Neuronal stem cell (in vitro differentiated cells): ENCODE measurements around the gene SLC37A1.
A peak's percentile ranks its signal among the peaks of the same experiment; 100 is the strongest.
"Not testable (repeated sequence)": the region's sequence is repeated elsewhere in the genome, so short reads cannot be mapped to it uniquely, and the experiment has no call there.

Source experiments
- DNase-seq: peaks from one replicate; pipeline ENCODE4 v3.0.0-alpha.2; 2013; ENCODE audit warnings: low spot score
- H2AFZ ChIP-seq: one replicate; pipeline ENCODE4 v1.6.1; 2013; ENCODE audit warnings: mild to moderate bottlenecking, low read length, inconsistent platforms
- H2AK5ac ChIP-seq: 2 replicates; pipeline ENCODE4 v1.6.1; 2013; ENCODE audit warnings: low read depth, mild to moderate bottlenecking, inconsistent platforms, low read length, moderate library complexity, mixed read lengths
- H2BK120ac ChIP-seq: 2 replicates; pipeline ENCODE4 v1.6.1; 2013; ENCODE audit warnings: low read depth, mild to moderate bottlenecking, inconsistent platforms, low read length, moderate library complexity, mixed read lengths
- H2BK12ac ChIP-seq: one replicate; pipeline ENCODE4 v1.6.1; 2013; ENCODE audit warnings: low read length, inconsistent platforms
- H2BK15ac ChIP-seq: 2 replicates; pipeline ENCODE4 v1.6.1; 2013; ENCODE audit warnings: mild to moderate bottlenecking, low read length, inconsistent platforms, mixed read lengths
- H2BK5ac ChIP-seq: one replicate; pipeline ENCODE4 v1.6.1; 2013; ENCODE audit warnings: inconsistent platforms, mild to moderate bottlenecking, low read length, moderate library complexity
- H3K14ac ChIP-seq: one replicate; pipeline ENCODE4 v1.6.1; 2013; ENCODE audit warnings: low read length, inconsistent platforms
- H3K18ac ChIP-seq: 2 replicates; pipeline ENCODE4 v1.6.1; 2013; ENCODE audit warnings: low read length, inconsistent platforms
- H3K23ac ChIP-seq: 2 replicates; pipeline ENCODE4 v1.6.1; 2013; ENCODE audit warnings: low read depth, mild to moderate bottlenecking, mixed read lengths, low read length, inconsistent platforms; ENCODE audit not compliant: poor library complexity
- H3K27ac ChIP-seq: replicated peaks from 3 replicates; pipeline ENCODE4 v1.5.1; 2013; ENCODE audit warnings: low read length, inconsistent platforms
- H3K27me3 ChIP-seq, 3 experiments: 2 replicates each; pipeline ENCODE4 v1.6.1; 2013; ENCODE audit warnings: low read length in 3 of 3, mild to moderate bottlenecking in 2 of 3, inconsistent platforms in 1 of 3, low read depth in 1 of 3, mixed read lengths in 1 of 3, moderate library complexity in 1 of 3; ENCODE audit not compliant: control insufficient read depth in 3 of 3, insufficient read depth in 3 of 3
- H3K36me3 ChIP-seq, 2 donors: replicated peaks in 1 of 2; 2 replicates each; pipeline ENCODE4 v1.6.1; 2013; ENCODE audit warnings: low read length in 2 of 2; ENCODE audit not compliant: control insufficient read depth in 2 of 2, insufficient read depth in 2 of 2
- H3K4ac ChIP-seq: 2 replicates; pipeline ENCODE4 v1.6.1; 2013; ENCODE audit warnings: inconsistent platforms, mild to moderate bottlenecking, low read length, moderate library complexity
- H3K4me1 ChIP-seq, 2 donors: 1 replicate in 1 of 2; 2 replicates in 1 of 2; pipeline ENCODE4 v1.6.1; 2013; ENCODE audit warnings: low read length in 2 of 2, low read depth in 1 of 2; ENCODE audit not compliant: control insufficient read depth in 2 of 2, insufficient read depth in 1 of 2
- H3K4me2 ChIP-seq: one replicate; pipeline ENCODE4 v1.6.1; 2013; ENCODE audit warnings: mild to moderate bottlenecking, low read length, inconsistent platforms; ENCODE audit not compliant: insufficient read depth, poor library complexity, severe bottlenecking
- H3K4me3 ChIP-seq, 2 donors: 2 replicates each; pipeline ENCODE4 v1.5.1; 2013; ENCODE audit warnings: low read length in 2 of 2, mild to moderate bottlenecking in 2 of 2, inconsistent platforms in 1 of 2, moderate library complexity in 1 of 2
- H3K79me1 ChIP-seq: one replicate; pipeline ENCODE4 v1.6.1; 2013; ENCODE audit warnings: low read depth, mild to moderate bottlenecking, inconsistent platforms, low read length, moderate library complexity
- H3K9ac ChIP-seq: one replicate; pipeline ENCODE4 v1.6.1; 2013; ENCODE audit warnings: mild to moderate bottlenecking, low read depth, low read length, inconsistent platforms; ENCODE audit not compliant: poor library complexity
- H3K9me3 ChIP-seq, 2 donors: replicated peaks in 1 of 2; 2 replicates each; pipeline versions ENCODE3 to v1.6.1; 2013; ENCODE audit warnings: low read length in 2 of 2, mild to moderate bottlenecking in 2 of 2, inconsistent platforms in 1 of 2, low read depth in 1 of 2, mixed read lengths in 1 of 2, moderate library complexity in 1 of 2; ENCODE audit not compliant: control insufficient read depth in 2 of 2, insufficient read depth in 1 of 2
- H4K8ac ChIP-seq: one replicate; pipeline ENCODE4 v1.6.1; 2013; ENCODE audit warnings: low read depth, mild to moderate bottlenecking, inconsistent platforms, low read length, moderate library complexity
- H4K91ac ChIP-seq: one replicate; pipeline ENCODE4 v1.6.1; 2013; ENCODE audit warnings: low read length, low read depth, mild to moderate bottlenecking, inconsistent platforms; ENCODE audit not compliant: poor library complexity
- WGBS, 2 donors: extraction: QIAGEN DNeasy Blood & Tissue Kit; methylation state at CpG; one replicate each; pipeline ENCODE4 v1.1.7; 2013; ENCODE audit warnings: missing lambda C conversion rate in 2 of 2, mixed read lengths in 1 of 2; ENCODE audit not compliant: insufficient read length in 2 of 2, insufficient replicate concordance in 1 of 2; ENCODE audit errors: extremely low coverage in 2 of 2; 5-methylcytosine and 5-hydroxymethylcytosine counted together

SLC37A1 gene

DNA sequence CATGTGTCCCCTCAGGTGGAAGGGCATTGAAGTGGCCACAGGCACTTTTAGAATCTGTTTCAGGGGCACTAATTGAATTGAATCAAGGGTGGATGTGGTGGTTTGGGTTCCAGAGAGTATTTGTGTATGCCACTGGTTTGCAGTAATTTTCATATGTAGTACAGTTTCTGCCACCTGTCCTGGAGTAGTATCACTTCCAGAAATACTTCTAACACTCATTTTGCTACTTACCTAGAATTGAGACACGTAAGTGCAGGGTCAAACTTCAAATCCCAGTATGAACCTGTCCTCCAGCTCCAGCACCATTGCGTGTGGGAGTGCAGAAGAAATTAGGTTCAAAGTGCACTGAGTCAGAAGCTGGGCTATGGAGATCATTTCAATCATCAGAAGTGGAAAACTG is 44.4 kb upstream of the SLC37A1 start:
- Histone ChIP-seq H4K8ac (no peak overlapping the region), H2BK5ac (no peak overlapping the region), H3K27me3 (peaks cover 0 to 4% (median 0%) of the 10 kb centered on the region in 3 experiments), H3K18ac (no peak overlapping the region), H3K4me2 (no peak overlapping the region), H2AK5ac (no peak overlapping the region), H3K4ac (no peak overlapping the region), H3K23ac (no peak overlapping the region), H3K9ac (no peak overlapping the region), H2BK15ac (no peak overlapping the region), H3K4me3 (no peak overlapping the region), H3K27ac (no peak overlapping the region), H3K14ac (no peak overlapping the region), H3K36me3 (no peaks in the 10 kb centered on the region), H3K79me1 (no peaks in the 10 kb centered on the region), H4K91ac (no peak overlapping the region), H2BK120ac (no peak overlapping the region), H2AFZ (no peak overlapping the region), H3K4me1 (peaks cover 0 to 2% of the 10 kb centered on the region in 2 donors), H2BK12ac (no peak overlapping the region), H3K9me3 (no peaks in the 10 kb centered on the region)
- WGBS, 2 donors, result no CpG with 5 or more reads among the region's 2 CpGs
- no peak for DNase-seq

DNA sequence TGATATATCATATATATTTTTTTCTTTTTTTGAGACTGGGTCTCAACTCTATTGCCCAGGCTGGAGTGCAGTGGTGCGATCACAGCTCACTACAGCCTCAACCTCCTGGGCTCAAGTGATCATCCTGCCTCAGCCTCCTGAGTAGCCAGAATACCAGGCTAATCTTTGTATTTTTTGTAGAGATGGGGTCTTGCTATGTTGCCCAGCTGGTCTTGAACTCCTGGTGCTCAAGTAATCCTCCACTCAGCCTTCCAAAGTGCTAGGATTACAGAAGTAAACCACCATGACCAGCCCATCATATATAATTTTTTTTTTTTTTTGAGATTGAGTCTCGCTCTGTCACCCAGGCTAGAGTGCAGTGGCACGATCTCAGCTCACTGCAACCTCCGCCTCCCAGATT is 43.9 kb upstream of the SLC37A1 start:
- H3K4me1 ChIP-seq, H3K27ac ChIP-seq, H3K23ac ChIP-seq, H3K79me1 ChIP-seq, H4K91ac ChIP-seq, H3K27me3 ChIP-seq, H2BK15ac ChIP-seq, H2AK5ac ChIP-seq, H2AFZ ChIP-seq, H3K4me2 ChIP-seq, H3K14ac ChIP-seq, H3K4ac ChIP-seq, H3K9me3 ChIP-seq, H2BK120ac ChIP-seq, H2BK12ac ChIP-seq, H2BK5ac ChIP-seq, H3K9ac ChIP-seq, H3K4me3 ChIP-seq, H4K8ac ChIP-seq, H3K18ac ChIP-seq, DNase-seq, H3K36me3 ChIP-seq: not testable (repeated sequence)
- WGBS, 2 donors, result no CpG with 5 or more reads among the region's 4 CpGs

DNA sequence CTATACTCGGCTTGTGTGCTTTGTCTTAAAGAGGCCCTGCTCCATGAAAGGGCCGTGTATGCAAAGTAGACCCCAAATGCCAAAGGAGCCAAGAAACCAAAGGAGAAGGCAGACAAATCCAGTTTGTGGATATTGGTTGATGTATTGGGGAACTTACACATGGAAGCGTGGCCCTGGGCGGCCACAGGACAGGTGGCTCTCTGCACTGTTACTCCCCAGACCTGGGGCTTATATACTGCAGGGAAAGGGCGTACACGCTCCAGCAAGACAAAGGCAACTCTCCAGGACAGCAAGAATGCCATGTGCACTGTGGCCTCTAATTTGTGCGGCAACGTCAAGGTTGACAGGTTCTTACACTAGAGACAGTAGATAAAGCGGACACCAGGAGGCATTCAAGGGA is 42.4 kb upstream of the SLC37A1 start:
- no CpG with 5 or more reads among the region's 9 CpGs for WGBS, 2 donors
- H2AFZ ChIP-seq, result no peak overlapping the region

DNA sequence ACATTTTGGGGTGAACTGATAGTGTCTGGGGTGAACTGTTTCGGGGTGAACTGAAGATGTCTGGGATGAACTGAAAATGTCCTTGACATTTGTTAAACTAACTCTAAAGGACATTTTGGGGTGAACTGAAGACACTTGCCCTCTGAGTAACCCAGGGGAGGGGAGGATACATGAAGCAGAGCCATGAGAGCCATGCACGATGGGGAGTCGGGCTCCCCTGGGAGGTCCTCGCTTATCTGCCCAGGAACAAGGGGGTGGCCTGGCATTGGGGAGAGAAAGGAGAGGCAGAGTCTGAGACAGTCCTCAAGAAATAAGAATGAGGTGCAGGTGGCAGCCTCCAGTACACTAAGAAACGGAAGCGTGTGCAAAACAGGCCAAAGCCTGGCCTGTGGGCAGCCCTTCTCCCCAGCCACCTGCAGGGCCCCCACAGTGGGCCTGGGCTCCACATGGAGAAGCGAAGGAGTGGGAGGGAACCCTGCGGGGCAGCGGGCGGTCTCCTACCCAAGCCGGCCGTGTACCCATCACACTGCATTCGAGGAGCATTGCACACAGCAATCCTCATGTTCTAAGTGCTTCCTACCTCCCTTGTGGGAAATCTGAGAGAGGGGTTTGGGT is 41.8 kb upstream of the SLC37A1 start:
- H3K27ac ChIP-seq, result no peak overlapping the region
- H3K9me3 ChIP-seq, result no peaks in the 10 kb centered on the region
- H4K91ac ChIP-seq, result no peak overlapping the region
- WGBS, 2 donors, result no CpG with 5 or more reads among the region's 13 CpGs
- H2AFZ ChIP-seq, result no peak overlapping the region
- peaks cover 0 to 2% of the 10 kb centered on the region in 2 donors for H3K4me1 ChIP-seq
- H3K4me3 ChIP-seq, result no peak overlapping the region
- peak overlapping the region; percentile 42 for H2BK5ac ChIP-seq
- H3K23ac ChIP-seq, result peak overlapping the region; percentile 90
- no peak overlapping the region for H2BK15ac ChIP-seq
- no peak overlapping the region for H3K9ac ChIP-seq
- no peak overlapping the region for H3K14ac ChIP-seq
- no peak overlapping the region for H3K4ac ChIP-seq
- H4K8ac ChIP-seq, result no peak overlapping the region
- H3K27me3 ChIP-seq, result peaks cover 0 to 4% (median 0%) of the 10 kb centered on the region in 3 experiments
- H2BK120ac ChIP-seq, result no peak overlapping the region
- no peak overlapping the region for H3K4me2 ChIP-seq
- DNase-seq, result no peak
- H3K36me3 ChIP-seq, result no peaks in the 10 kb centered on the region
- H3K79me1 ChIP-seq, result no peaks in the 10 kb centered on the region
- peak overlapping the region; percentile 49 for H2AK5ac ChIP-seq
- H3K18ac ChIP-seq, result peak overlapping the region; percentile 74
- no peak overlapping the region for H2BK12ac ChIP-seq

More for the DNA sequence above, 42.4 kb upstream of the SLC37A1 start:
- Histone ChIP-seq H4K8ac (peak overlapping the region; percentile 24), H3K27me3 (peaks cover 0 to 4% (median 0%) of the 10 kb centered on the region in 3 experiments), H3K9ac (no peak overlapping the region), H2BK15ac (no peak overlapping the region), H3K79me1 (no peaks in the 10 kb centered on the region), H2BK12ac (no peak overlapping the region), H2BK120ac (no peak overlapping the region), H3K36me3 (no peaks in the 10 kb centered on the region), H2BK5ac (peak overlapping the region; percentile 42), H3K9me3 (no peaks in the 10 kb centered on the region), H3K14ac (no peak overlapping the region), H3K27ac (no peak overlapping the region), H3K4me1 (peaks cover 0 to 2% of the 10 kb centered on the region in 2 donors), H3K4me2 (no peak overlapping the region), H2AK5ac (no peak overlapping the region), H3K23ac (peak overlapping the region; percentile 52), H3K4ac (no peak overlapping the region), H3K4me3 (no peak overlapping the region), H3K18ac (no peak overlapping the region), H4K91ac (no peak overlapping the region)
- DNase-seq, result no peak
